Thoracic aorta (tissue), 2 donors: ENCODE measurements around the gene GSTCD. TPM values are rescaled to one million over a fixed set of nuclear protein-coding genes. Genes with fewer than 3 reads are reported as not detected.

ENCODE experiments used
- ATAC-seq: fragments of 150-250 bp; one replicate; pipeline ENCODE4 v1.8.0; 2017; ENCODE audit warnings: low read depth; ENCODE audit not compliant: insufficient number of reproducible peaks, low FRiP score
- DNase-seq: peaks from one replicate; pipeline ENCODE4 v3.0.0-alpha.2; 2020; ENCODE audit warnings: low spot score
- H3K27ac ChIP-seq, 2 donors: fragments of 200-600 bp; sonication (generic); 1 replicate in 1 of 2; 2 replicates in 1 of 2; pipeline ENCODE4 v1.5.1; 2016; ENCODE audit warnings: mild to moderate bottlenecking in 2 of 2, moderate library complexity in 2 of 2
- H3K27me3 ChIP-seq: fragments of 200-600 bp; sonication (generic); replicated peaks from 2 replicates; pipeline ENCODE4 v1.6.0; 2016; ENCODE audit warnings: mild to moderate bottlenecking; ENCODE audit not compliant: insufficient read depth
- H3K36me3 ChIP-seq: fragments of 200-600 bp; sonication (generic); one replicate; pipeline ENCODE4 v1.5.1; 2016
- H3K4me1 ChIP-seq, 2 donors: fragments of 200-600 bp; sonication (generic); 1 replicate in 1 of 2; 2 replicates in 1 of 2; pipeline versions ENCODE4 v1.5.1 to v1.6.0; 2016; ENCODE audit warnings: low read depth in 2 of 2, mild to moderate bottlenecking in 1 of 2; ENCODE audit not compliant: control insufficient read depth in 1 of 2
- H3K4me3 ChIP-seq: fragments of 200-600 bp; sonication (generic); 2 replicates; pipeline ENCODE4 v1.5.1; 2016; ENCODE audit warnings: mild to moderate bottlenecking
- H3K9me3 ChIP-seq: fragments of 200-600 bp; sonication (generic); 2 replicates; pipeline ENCODE4 v1.5.1; 2016
- total RNA-seq, 2 donors: library from RNA; depleted of rRNA; stranded (reverse); fragments of >200 nt; gene quantifications; one replicate each; pipeline versions ENCODE4 v1.1.0 to v1.2.3, GENCODE V29; 2016
- TF ChIP-seq, protein P1 (sequence below): fragments of 200-600 bp; sonication (generic); IDR thresholded peaks from one replicate; pipeline ENCODE4 v1.5.1; 2019; ENCODE audit warnings: antibody characterized with exemption

GSTCD gene
- total RNA-seq, 2 donors from 2014 or later: 6.6 to 6.9 TPM

DNA sequence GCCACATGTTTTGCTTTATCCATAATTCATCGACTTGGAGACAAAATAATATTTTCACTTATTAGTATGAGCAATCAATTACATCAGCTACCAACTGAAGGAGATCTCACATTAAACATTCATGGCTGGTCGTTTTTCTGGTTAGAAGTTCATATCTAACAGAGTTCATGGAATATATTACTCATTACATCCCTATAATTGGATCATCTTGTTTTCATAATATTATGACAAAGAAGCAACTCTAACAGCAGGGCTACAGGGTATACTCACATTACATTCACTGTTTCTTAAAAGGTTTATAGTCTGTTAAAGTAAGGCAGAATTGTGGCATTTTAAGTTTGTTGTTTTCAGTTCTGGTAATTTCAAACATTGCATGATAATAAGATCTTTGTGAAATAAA, 33.0 kb downstream of the GSTCD start:
- Histone ChIP-seq H3K9me3 (no peaks in the 10 kb centered on the region), H3K36me3 (no peaks in the 10 kb centered on the region), H3K4me1 (no peaks in the 10 kb centered on the region), H3K27me3 (no peaks in the 10 kb centered on the region), H3K4me3 (no peak overlapping the region), H3K27ac (no peak overlapping the region)
- no peak for DNase-seq
- TF ChIP-seq, protein P1, sequence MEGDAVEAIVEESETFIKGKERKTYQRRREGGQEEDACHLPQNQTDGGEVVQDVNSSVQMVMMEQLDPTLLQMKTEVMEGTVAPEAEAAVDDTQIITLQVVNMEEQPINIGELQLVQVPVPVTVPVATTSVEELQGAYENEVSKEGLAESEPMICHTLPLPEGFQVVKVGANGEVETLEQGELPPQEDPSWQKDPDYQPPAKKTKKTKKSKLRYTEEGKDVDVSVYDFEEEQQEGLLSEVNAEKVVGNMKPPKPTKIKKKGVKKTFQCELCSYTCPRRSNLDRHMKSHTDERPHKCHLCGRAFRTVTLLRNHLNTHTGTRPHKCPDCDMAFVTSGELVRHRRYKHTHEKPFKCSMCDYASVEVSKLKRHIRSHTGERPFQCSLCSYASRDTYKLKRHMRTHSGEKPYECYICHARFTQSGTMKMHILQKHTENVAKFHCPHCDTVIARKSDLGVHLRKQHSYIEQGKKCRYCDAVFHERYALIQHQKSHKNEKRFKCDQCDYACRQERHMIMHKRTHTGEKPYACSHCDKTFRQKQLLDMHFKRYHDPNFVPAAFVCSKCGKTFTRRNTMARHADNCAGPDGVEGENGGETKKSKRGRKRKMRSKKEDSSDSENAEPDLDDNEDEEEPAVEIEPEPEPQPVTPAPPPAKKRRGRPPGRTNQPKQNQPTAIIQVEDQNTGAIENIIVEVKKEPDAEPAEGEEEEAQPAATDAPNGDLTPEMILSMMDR: no peak
- ATAC-seq: no peak

DNA sequence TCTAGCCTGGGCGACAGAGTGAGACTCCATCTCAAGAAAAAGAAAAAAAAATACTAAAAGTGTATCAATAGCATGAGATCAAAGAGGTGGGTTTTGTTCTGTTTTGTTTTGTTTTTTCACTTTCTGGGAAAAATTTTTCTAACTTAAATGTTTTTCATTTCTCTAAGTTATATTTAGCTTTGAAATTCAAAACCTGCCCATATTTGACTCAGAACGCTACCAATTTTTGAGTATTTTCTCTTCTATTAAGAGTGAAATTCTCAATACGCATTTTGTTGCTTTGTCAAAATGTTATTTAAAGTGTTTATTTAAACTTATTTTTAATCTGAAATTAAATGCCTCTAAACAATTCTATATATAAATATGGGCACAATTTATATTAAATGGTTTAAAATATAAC, 39.6 kb downstream of the GSTCD start:
- DNase-seq: no peak
- Histone ChIP-seq H3K4me3 (no peak overlapping the region), H3K27me3 (no peaks in the 10 kb centered on the region), H3K36me3 (no peaks in the 10 kb centered on the region), H3K9me3 (no peaks in the 10 kb centered on the region), H3K27ac (no peak overlapping the region), H3K4me1 (no peaks in the 10 kb centered on the region)
- TF ChIP-seq, protein P1: no peak
- ATAC-seq: no peak

DNA sequence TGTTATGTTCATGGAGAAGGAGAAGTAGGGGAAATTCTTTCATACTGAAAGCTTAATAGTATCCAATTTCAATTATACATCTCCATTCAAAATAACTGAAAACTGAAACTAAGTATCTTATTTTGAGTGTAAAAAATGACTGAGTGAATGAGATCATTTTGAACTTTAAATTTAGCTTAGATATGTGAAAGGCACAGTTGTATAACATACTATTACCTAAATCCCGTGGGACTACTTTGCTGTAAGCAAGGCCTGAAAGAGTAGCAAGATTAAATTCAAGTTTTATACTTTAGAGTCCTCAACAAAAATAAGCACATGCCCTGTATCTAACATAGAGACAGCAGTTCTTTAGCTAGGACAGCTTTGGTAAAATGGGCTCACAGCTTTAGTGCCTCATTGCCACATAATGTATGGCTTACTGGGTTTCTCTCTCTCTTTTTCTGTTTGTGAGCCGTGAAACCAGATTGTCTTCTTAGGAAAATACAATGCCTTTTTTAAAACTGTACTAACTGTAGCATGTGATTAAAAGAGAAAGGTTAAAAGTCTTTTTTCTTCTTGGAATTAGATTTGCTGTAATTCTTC, 43.2 kb downstream of the GSTCD start:
- H3K4me1 ChIP-seq: no peaks in the 10 kb centered on the region
- TF ChIP-seq, protein P1: no peak
- H3K36me3 ChIP-seq: no peaks in the 10 kb centered on the region
- DNase-seq: no peak
- H3K9me3 ChIP-seq: no peaks in the 10 kb centered on the region
- H3K4me3 ChIP-seq: no peak overlapping the region
- H3K27me3 ChIP-seq: no peaks in the 10 kb centered on the region
- H3K27ac ChIP-seq: no peak overlapping the region
- no peak for ATAC-seq

DNA sequence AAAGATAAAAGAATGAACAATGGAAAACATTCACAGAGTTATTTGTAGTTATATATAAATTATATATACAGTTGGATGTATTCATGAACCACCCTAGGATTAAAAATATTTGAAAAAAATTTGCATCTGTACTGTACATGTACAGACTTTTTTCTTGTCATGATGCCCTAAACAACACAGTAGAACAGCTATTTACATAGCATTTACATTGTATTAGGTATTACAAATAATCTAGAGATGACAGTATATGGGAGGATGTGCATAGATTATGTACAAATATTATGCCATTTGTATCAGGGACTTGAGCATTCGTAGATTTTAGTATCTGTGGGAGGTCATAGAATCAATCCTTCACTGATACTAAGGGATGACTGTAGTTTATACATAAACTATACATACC, 44.8 kb downstream of the GSTCD start:
- H3K9me3 ChIP-seq: no peaks in the 10 kb centered on the region
- ATAC-seq (no peak), DNase-seq (no peak)
- no peak overlapping the region for H3K27ac ChIP-seq
- TF ChIP-seq, protein P1: no peak
- no peaks in the 10 kb centered on the region for H3K4me1 ChIP-seq
- H3K27me3 ChIP-seq: no peaks in the 10 kb centered on the region
- H3K4me3 ChIP-seq: no peak overlapping the region
- H3K36me3 ChIP-seq: no peaks in the 10 kb centered on the region

DNA sequence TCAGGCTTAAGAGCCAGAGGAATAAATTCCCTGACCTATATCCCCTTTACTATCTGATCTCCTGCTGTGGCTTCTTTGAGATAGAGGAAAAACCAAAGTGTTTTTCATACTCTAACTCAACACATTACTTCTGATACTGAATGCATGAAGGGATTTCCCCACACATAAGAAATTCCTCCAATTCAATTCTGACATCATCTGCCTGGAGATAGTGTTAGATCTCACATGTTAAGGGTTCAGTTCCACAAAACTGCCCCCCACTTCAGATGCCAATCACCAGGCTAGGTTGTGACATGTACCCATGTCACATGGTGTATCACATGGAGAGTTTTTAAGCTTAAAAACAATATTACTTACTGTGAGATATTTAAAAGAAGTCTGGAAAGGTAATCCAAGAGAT, 46.8 kb downstream of the GSTCD start:
- Histone ChIP-seq H3K4me3 (no peak overlapping the region), H3K36me3 (no peaks in the 10 kb centered on the region), H3K27me3 (no peaks in the 10 kb centered on the region), H3K27ac (no peak overlapping the region), H3K4me1 (peaks cover 0 to 3% of the 10 kb centered on the region in 2 donors), H3K9me3 (no peaks in the 10 kb centered on the region)
- no peak for DNase-seq
- TF ChIP-seq, protein P1: no peak
- no peak for ATAC-seq
